ENCODE results near the gene IFI27. TPM values are rescaled to one million over a fixed set of nuclear protein-coding genes. Genes with fewer than 3 reads are reported as not detected.
A peak's percentile ranks its signal among the peaks of the same experiment; 100 is the strongest.

Gene IFI27
- total and polyA plus RNA-seq, 3 donors from 2014 or later = 312 to 531 (median 388) TPM

GRCh38 chr14:94075008-94075407 lies 35.5 kb upstream of the IFI27 start:
- Histone ChIP-seq H3K27ac (no peak overlapping the region), H3K4me1 (peaks cover 10% of the 10 kb centered on the region), H3K4me3 (no peak overlapping the region), H3K27me3 (no peaks in the 10 kb centered on the region), H3K36me3 (ENCODE audit: low read depth, missing control alignments) (no peaks in the 10 kb centered on the region), H3K9me3 (no peaks in the 10 kb centered on the region)
- intact Hi-C loops (cut with DNase I; ENCODE audit: low total_unique reads) = no loop called here
- no peak for TF ChIP-seq POLR2A (IDR thresholded peaks at IDR 0.05)
- no peak for TF ChIP-seq CTCF (IDR thresholded peaks at IDR 0.05)
- 71 to 86% methylated on average over 2 of the region's 2 CpGs for WGBS, 2 donors
- DNase-seq = no peak

- DNase-seq = no peak
- Histone ChIP-seq H3K27me3 (no peaks in the 10 kb centered on the region), H3K9me3 (no peaks in the 10 kb centered on the region), H3K4me3 (peak overlapping the region; percentile 16 to 100), H3K36me3 (ENCODE audit: low read depth, missing control alignments) (no peaks in the 10 kb centered on the region), H3K4me1 (peaks cover 16% of the 10 kb centered on the region), H3K27ac (no peak overlapping the region)
- WGBS, 2 donors = 52 to 56% methylated on average over 7 of the region's 7 CpGs
- no peak for TF ChIP-seq CTCF (IDR thresholded peaks at IDR 0.05)
- TF ChIP-seq POLR2A (IDR thresholded peaks at IDR 0.05) = no peak
- intact Hi-C loops (cut with DNase I; ENCODE audit: low total_unique reads) = no loop called here
Observed at GRCh38 chr14:94077111-94077821, 33.3 kb upstream of the IFI27 start.

- no peaks in the 10 kb centered on the region for H3K9me3 ChIP-seq
- H3K4me1 ChIP-seq = peaks cover 20% of the 10 kb centered on the region
- H3K27ac ChIP-seq = no peak overlapping the region
Observed at GRCh38 chr14:94077823-94078222, 32.7 kb upstream of the IFI27 start.

GRCh38 chr14:94079891-94080620 lies 30.5 kb upstream of the IFI27 start:
- Histone ChIP-seq H3K27ac (peak overlapping the region; percentile 96 to 97), H3K4me1 (peaks cover 32% of the 10 kb centered on the region), H3K27me3 (no peaks in the 10 kb centered on the region), H3K36me3 (ENCODE audit: low read depth, missing control alignments) (no peaks in the 10 kb centered on the region), H3K4me3 (peak overlapping the region; percentile 99 to 100), H3K9me3 (no peaks in the 10 kb centered on the region)
- intact Hi-C loops (cut with DNase I; ENCODE audit: low total_unique reads) = no loop called here
- no peak for DNase-seq
- TF ChIP-seq CTCF (IDR thresholded peaks at IDR 0.05) (no peak), POLR2A (IDR thresholded peaks at IDR 0.05) (no peak)
- WGBS, 2 donors = 1% methylated on average over 15 of the region's 15 CpGs

More at GRCh38 chr14:94077823-94078222, 32.7 kb upstream of the IFI27 start:
- TF ChIP-seq CTCF (IDR thresholded peaks at IDR 0.05) (no peak), POLR2A (IDR thresholded peaks at IDR 0.05) (no peak)
- H3K4me3 ChIP-seq = peak overlapping the region in 1 of 2 donors; percentile 100
- intact Hi-C loops (cut with DNase I; ENCODE audit: low total_unique reads) = no loop called here
- no peak for DNase-seq
- no peaks in the 10 kb centered on the region for H3K36me3 ChIP-seq (ENCODE audit: low read depth, missing control alignments)
- no peaks in the 10 kb centered on the region for H3K27me3 ChIP-seq
- 57 to 64% methylated on average over 5 of the region's 5 CpGs for WGBS, 2 donors

Measured in testis (tissue), 3 donors.